DMS79 (cell line): Measurements from ENCODE around the gene LYZL1.
"Not testable (repeated sequence)": the region's sequence is repeated elsewhere in the genome, so short reads cannot be mapped to it uniquely, and the experiment has no call there.

Source experiments
- DNase-seq: peaks from one replicate; lab custom pipeline; 2025; lab: John Stamatoyannopoulos, UW

The LYZL1 gene

GRCh38 chr10:29332061-29332760 is 43.3 kb downstream of the LYZL1 start:
- DNase-seq, result no peak

GRCh38 chr10:29332761-29333148 is 43.9 kb downstream of the LYZL1 start:
- DNase-seq, result no peak

- DNase-seq, result not testable (repeated sequence)
These were observed 48.7 kb downstream of the LYZL1 start for GRCh38 chr10:29337526-29337925.

- no peak for DNase-seq
These were observed 54.8 kb downstream of the LYZL1 start for GRCh38 chr10:29343607-29344038.

- no peak for DNase-seq
These were observed 55.4 kb downstream of the LYZL1 start for GRCh38 chr10:29344073-29344820.

GRCh38 chr10:29345144-29345909 is 56.5 kb downstream of the LYZL1 start:
- DNase-seq, result no peak

GRCh38 chr10:29345910-29346209 is 57.0 kb downstream of the LYZL1 start:
- DNase-seq, result no peak

GRCh38 chr10:29346296-29347001 is 57.6 kb downstream of the LYZL1 start:
- DNase-seq, result no peak

- no peak for DNase-seq
These were observed 60.0 kb downstream of the LYZL1 start for GRCh38 chr10:29348836-29349235.

GRCh38 chr10:29353305-29353704 is 64.4 kb downstream of the LYZL1 start:
- no peak for DNase-seq

- DNase-seq, result no peak
These were observed 65.2 kb downstream of the LYZL1 start for GRCh38 chr10:29353887-29354561.

GRCh38 chr10:29355411-29355991 is 66.6 kb downstream of the LYZL1 start:
- no peak for DNase-seq

GRCh38 chr10:29356931-29357330 is 68.1 kb downstream of the LYZL1 start:
- DNase-seq, result no peak

- DNase-seq, result no peak
These were observed 69.2 kb downstream of the LYZL1 start for GRCh38 chr10:29358010-29358616.

- not testable (repeated sequence) for DNase-seq
These were observed 71.5 kb downstream of the LYZL1 start for GRCh38 chr10:29360215-29360853.
